Measurements from ENCODE around the gene MYH4. TPM values are rescaled to one million over a fixed set of nuclear protein-coding genes. Genes with fewer than 3 reads are reported as not detected.

MYH4 gene
- total and polyA plus RNA-seq, 2 donors (not counting 1 experiment from before 2014, with no cell fraction given): not detected

GRCh38 chr17:10403589-10403988 lies 65.8 kb downstream of the MYH4 start:
- DNase-seq (no peak), ATAC-seq (ENCODE audit: low read depth) (no peak)
- H2AFZ ChIP-seq (ENCODE audit: insufficient read depth, low read depth, low read length, poor library complexity, severe bottlenecking): no peak overlapping the region
- no peaks in the 10 kb centered on the region for H4K20me1 ChIP-seq (ENCODE audit: control insufficient read depth, insufficient read depth, low read length, poor library complexity, severe bottlenecking)
- no peak overlapping the region for H3K27ac ChIP-seq (ENCODE audit: low read length in 2 of 2)
- CTCF ChIA-PET: no interaction called here
- peaks cover 0 to 3% (median 0%) of the 10 kb centered on the region in 4 experiments for H3K27me3 ChIP-seq (replicated peaks in 1 of 4; ENCODE audit: control extremely low read depth in 1 of 4, control insufficient read depth in 3 of 4, insufficient read depth in 4 of 4, low read length in 3 of 4)
- Mint-ChIP-seq H3K4me3 (no peak overlapping the region), H3K27ac (no peak overlapping the region), H3K4me1 (no peaks in the 10 kb centered on the region), H3K27me3 (peaks cover 13% of the 10 kb centered on the region), H3K9me3 (ENCODE audit: insufficient read depth) (no peaks in the 10 kb centered on the region)
- intact Hi-C loops (cut with micrococcal nuclease): no loop called here
- no peak overlapping the region for H3K4me2 ChIP-seq (replicated peaks; ENCODE audit: low read depth, low read length, poor library complexity, severe bottlenecking)
- no peak for TF ChIP-seq CTCF (IDR thresholded peaks at IDR 0.05)
- no peak for TF ChIP-seq EZH2 (IDR thresholded peaks at IDR 0.05; ENCODE audit: borderline replicate concordance, insufficient read depth, low read depth, low read length, poor library complexity, severe bottlenecking)
- H3K36me3 ChIP-seq (replicated peaks in 1 of 2; ENCODE audit: control extremely low read depth in 1 of 2, control insufficient read depth in 1 of 2, extremely low read depth in 1 of 2, insufficient read depth in 2 of 2, low read length in 1 of 2): no peaks in the 10 kb centered on the region
- no peak overlapping the region for H3K4me3 ChIP-seq (ENCODE audit: control extremely low read depth in 1 of 5, extremely low read depth in 1 of 5, insufficient read depth in 1 of 5, low read depth in 2 of 5, low read length in 4 of 5)
- H3K9ac ChIP-seq (ENCODE audit: low read length): no peak overlapping the region
- POLR2A ChIA-PET: no interaction called here
- H3K4me1 ChIP-seq (ENCODE audit: control insufficient read depth in 2 of 2, insufficient read depth in 2 of 2, low read length in 2 of 2): no peaks in the 10 kb centered on the region
- H3K79me2 ChIP-seq (ENCODE audit: control insufficient read depth, insufficient read depth, low read length): no peaks in the 10 kb centered on the region
- peaks cover 0 to 3% (median 0%) of the 10 kb centered on the region in 3 donors for H3K9me3 ChIP-seq (ENCODE audit: control extremely low read depth in 1 of 3, control insufficient read depth in 2 of 3, insufficient read depth in 1 of 3, low read length in 2 of 3)

GRCh38 chr17:10398352-10398751 lies 71.0 kb downstream of the MYH4 start:
- 71% methylated on average over 1 of the region's 9 CpGs for WGBS (ENCODE audit: insufficient coverage)
- no peaks in the 10 kb centered on the region for H3K4me1 Mint-ChIP-seq
- TF ChIP-seq CTCF (IDR thresholded peaks at IDR 0.05) (no peak), EZH2 (IDR thresholded peaks at IDR 0.05; ENCODE audit: borderline replicate concordance, insufficient read depth, low read depth, low read length, poor library complexity, severe bottlenecking) (no peak)
- POLR2A ChIA-PET: no interaction called here
- Histone ChIP-seq H3K9ac (ENCODE audit: low read length) (no peak overlapping the region), H3K36me3 (replicated peaks in 1 of 2; ENCODE audit: control extremely low read depth in 1 of 2, control insufficient read depth in 1 of 2, extremely low read depth in 1 of 2, insufficient read depth in 2 of 2, low read length in 1 of 2) (no peaks in the 10 kb centered on the region), H3K4me3 (ENCODE audit: control extremely low read depth in 1 of 5, extremely low read depth in 1 of 5, insufficient read depth in 1 of 5, low read depth in 2 of 5, low read length in 4 of 5) (no peak overlapping the region), H3K27ac (ENCODE audit: low read length in 2 of 2) (no peak overlapping the region), H4K20me1 (ENCODE audit: control insufficient read depth, insufficient read depth, low read length, poor library complexity, severe bottlenecking) (no peaks in the 10 kb centered on the region), H3K4me1 (ENCODE audit: control insufficient read depth in 2 of 2, insufficient read depth in 2 of 2, low read length in 2 of 2) (no peaks in the 10 kb centered on the region), H3K79me2 (ENCODE audit: control insufficient read depth, insufficient read depth, low read length) (no peaks in the 10 kb centered on the region), H3K4me2 (replicated peaks; ENCODE audit: low read depth, low read length, poor library complexity, severe bottlenecking) (no peak overlapping the region), H3K27me3 (replicated peaks in 1 of 4; ENCODE audit: control extremely low read depth in 1 of 4, control insufficient read depth in 3 of 4, insufficient read depth in 4 of 4, low read length in 3 of 4) (no peaks in the 10 kb centered on the region), H3K9me3 (ENCODE audit: control extremely low read depth in 1 of 3, control insufficient read depth in 2 of 3, insufficient read depth in 1 of 3, low read length in 2 of 3) (peaks cover 0 to 3% (median 0%) of the 10 kb centered on the region in 3 donors), H2AFZ (ENCODE audit: insufficient read depth, low read depth, low read length, poor library complexity, severe bottlenecking) (no peak overlapping the region)
- peaks cover 13% of the 10 kb centered on the region for H3K27me3 Mint-ChIP-seq
- intact Hi-C loops (cut with micrococcal nuclease): no loop called here
- no peaks in the 10 kb centered on the region for H3K9me3 Mint-ChIP-seq (ENCODE audit: insufficient read depth)
- H3K27ac Mint-ChIP-seq: no peak overlapping the region
- CTCF ChIA-PET: interaction anchor here (0.6 kb wide), 1 partner anchor 214 kb away, joined by 3 read pairs; no protein-coding TSS in a partner anchor
- DNase-seq: no peak
- ATAC-seq (ENCODE audit: low read depth): no peak
- H3K4me3 Mint-ChIP-seq: no peak overlapping the region
